ENCODE measurements around the gene MTG2. TPM values are rescaled to one million over a fixed set of nuclear protein-coding genes. Genes with fewer than 3 reads are reported as not detected.

The MTG2 gene
- total and polyA plus RNA-seq, 2 of the 8 experiments (the other 6 are each of a cell fraction or from before 2014, with no cell fraction given) = 14.4 to 22.8 TPM

- Histone ChIP-seq H3K79me1 (ENCODE audit: low read depth, low read length) (peaks cover 4% of the 10 kb centered on the region; the same call in 1 of the 2 replicates), H4K20me1 (replicated peaks in 1 of 2; ENCODE audit: control insufficient read depth in 1 of 2, insufficient read depth in 2 of 2, low read length in 2 of 2) (peaks cover 5% of the 10 kb centered on the region in 2 experiments), H2BK120ac (replicated peaks; ENCODE audit: low read depth, low read length) (no peak overlapping the region), H3K4ac (replicated peaks; ENCODE audit: insufficient read length, low read depth, low read length) (no peak overlapping the region), H2BK5ac (ENCODE audit: low read depth, low read length) (no peak overlapping the region), H2BK20ac (ENCODE audit: low read length) (no peak overlapping the region), H3K56ac (replicated peaks; ENCODE audit: insufficient read length, low read depth, low read length) (no peak overlapping the region), H3K27me3 (replicated peaks in 1 of 4; ENCODE audit: control insufficient read depth in 3 of 4, extremely low read depth in 1 of 4, insufficient read depth in 3 of 4, low read length in 3 of 4) (no peaks in the 10 kb centered on the region), H3K36me3 (ENCODE audit: control insufficient read depth in 2 of 4, insufficient read depth in 4 of 4, low read length in 3 of 4) (no peaks in the 10 kb centered on the region; a peak in 1 of 8 replicates), H3K23me2 (ENCODE audit: low read depth, low read length) (no peaks in the 10 kb centered on the region), H4K5ac (ENCODE audit: insufficient read length, low read depth, low read length) (no peak overlapping the region), H3K23ac (ENCODE audit: insufficient read length) (no peak overlapping the region), H3K27ac (ENCODE audit: low read depth, low read length) (no peak overlapping the region), H3K9ac (replicated peaks in 1 of 4; ENCODE audit: extremely low read depth in 1 of 4, low read depth in 3 of 4, low read length in 3 of 4) (no peak overlapping the region), H2AK5ac (ENCODE audit: low read depth, low read length) (no peak overlapping the region), H2BK15ac (ENCODE audit: low read length) (no peak overlapping the region), H3K18ac (ENCODE audit: extremely low read depth, low read length) (no peak overlapping the region), H3K9me3 (ENCODE audit: insufficient read depth in 2 of 2, low read depth in 1 of 2, low read length in 1 of 2) (no peaks in the 10 kb centered on the region), H3K4me3 (ENCODE audit: extremely low read depth in 1 of 4, insufficient read depth in 2 of 4, low read depth in 3 of 4, low read length in 4 of 4) (no peak overlapping the region), H3K79me2 (ENCODE audit: control insufficient read depth in 1 of 2, insufficient read depth in 2 of 2, low read length in 2 of 2) (peaks cover 0 to 17% of the 10 kb centered on the region in 2 experiments; a peak in 1 of 4 replicates), H3K4me1 (replicated peaks in 1 of 4; ENCODE audit: control insufficient read depth in 3 of 4, insufficient read depth in 4 of 4, low read length in 3 of 4) (no peaks in the 10 kb centered on the region), H2BK12ac (ENCODE audit: low read depth, low read length) (no peak overlapping the region), H2AFZ (ENCODE audit: low read length) (no peak overlapping the region), H4K8ac (ENCODE audit: extremely low read depth, insufficient read depth, low read length) (peak overlapping the region; percentile 84; the same call in 1 of the 2 replicates), H4K91ac (replicated peaks; ENCODE audit: insufficient read length, low read length) (no peak overlapping the region), H3K4me2 (ENCODE audit: insufficient read depth in 1 of 2, low read depth in 2 of 2, low read length in 2 of 2) (no peak overlapping the region), H3K14ac (ENCODE audit: insufficient read length) (no peak overlapping the region)
- TF ChIP-seq RAD21 (IDR thresholded peaks at IDR 0.05 in 1 of 2, conservative IDR thresholded peaks at IDR 0.05 in 1 of 2; ENCODE audit: low read depth in 2 of 2, low read length in 2 of 2) (peak; percentile 26 to 38; a peak in 2 of 4 replicates), KDM4A (IDR thresholded peaks at IDR 0.05; ENCODE audit: low read depth, low read length, severe bottlenecking) (no peak), EP300 (IDR thresholded peaks at IDR 0.05; ENCODE audit: borderline replicate concordance in 1 of 2, low read depth in 2 of 2, low read length in 2 of 2) (no peak)
- TF ChIP-seq, protein P1, sequence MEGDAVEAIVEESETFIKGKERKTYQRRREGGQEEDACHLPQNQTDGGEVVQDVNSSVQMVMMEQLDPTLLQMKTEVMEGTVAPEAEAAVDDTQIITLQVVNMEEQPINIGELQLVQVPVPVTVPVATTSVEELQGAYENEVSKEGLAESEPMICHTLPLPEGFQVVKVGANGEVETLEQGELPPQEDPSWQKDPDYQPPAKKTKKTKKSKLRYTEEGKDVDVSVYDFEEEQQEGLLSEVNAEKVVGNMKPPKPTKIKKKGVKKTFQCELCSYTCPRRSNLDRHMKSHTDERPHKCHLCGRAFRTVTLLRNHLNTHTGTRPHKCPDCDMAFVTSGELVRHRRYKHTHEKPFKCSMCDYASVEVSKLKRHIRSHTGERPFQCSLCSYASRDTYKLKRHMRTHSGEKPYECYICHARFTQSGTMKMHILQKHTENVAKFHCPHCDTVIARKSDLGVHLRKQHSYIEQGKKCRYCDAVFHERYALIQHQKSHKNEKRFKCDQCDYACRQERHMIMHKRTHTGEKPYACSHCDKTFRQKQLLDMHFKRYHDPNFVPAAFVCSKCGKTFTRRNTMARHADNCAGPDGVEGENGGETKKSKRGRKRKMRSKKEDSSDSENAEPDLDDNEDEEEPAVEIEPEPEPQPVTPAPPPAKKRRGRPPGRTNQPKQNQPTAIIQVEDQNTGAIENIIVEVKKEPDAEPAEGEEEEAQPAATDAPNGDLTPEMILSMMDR (IDR thresholded peaks at IDR 0.05; ENCODE audit: control extremely low read depth in 1 of 3, insufficient read depth in 1 of 3, low read depth in 1 of 3, low read length in 3 of 3) = peak in 2 of 3 experiments; percentile 1 to 5; a peak in 2 of 4 replicates
- DNase-seq (ENCODE audit: low read depth in 1 of 2, low spot score in 2 of 2) (no peak), FAIRE-seq (no peak)
- ChIA-PET POLR2A (ENCODE audit: partially characterized antibody) (interaction anchor here (1.1 to 1.3 kb wide), 3 partner anchors 8 to 49 kb away, joined by 3 to 4 read pairs (median 4); partner anchors contain the start of gene MTG2), CTCF (ENCODE audit: partially characterized antibody) (interaction anchor here (0.8 to 2.7 kb wide), 9 partner anchors 15 to 185 kb away, joined by 3 to 9 read pairs (median 4); no protein-coding TSS in a partner anchor)
- 92% methylated on average over 25 of the region's 25 CpGs; no CpG with 5 or more reads in 1 of the 2 experiments for WGBS, 2 experiments (ENCODE audit: extremely low coverage in 1 of 2, insufficient coverage in 1 of 2, insufficient read length in 1 of 2, insufficient replicate concordance in 2 of 2, low coverage in 1 of 2, low lambda C conversion rate in 2 of 2, missing lambda C conversion rate in 1 of 2)
Measured at GRCh38 chr20:62190639-62191411, 8.0 kb downstream of the MTG2 start.
